ENCODE results near the gene CACNA1F. TPM values are rescaled to one million over a fixed set of nuclear protein-coding genes. Genes with fewer than 3 reads are reported as not detected.

CACNA1F gene
- total and polyA plus RNA-seq, 10 of the 15 experiments (the other 5 are each of a cell fraction or from before 2014, with no cell fraction given), result 0.01 to 0.32 (median 0.05) TPM; not detected in 5

- TF ChIP-seq ZNF592 (IDR thresholded peaks at IDR 0.05), result no peak
- no peak for TF ChIP-seq SMARCA5 (IDR thresholded peaks at IDR 0.05)
Observed at GRCh38 chrX:49161632-49162031, 71.5 kb downstream of the CACNA1F start (continued).

- H3K79me2 ChIP-seq (ENCODE audit: control insufficient read depth, insufficient read depth, low read length), result no peaks in the 10 kb centered on the region
- no peak overlapping the region for H3K4me2 ChIP-seq (ENCODE audit: control insufficient read depth, insufficient read depth)
- ChIA-PET SMC1A (ENCODE audit: uncharacterized antibody, unreplicated experiment) (interaction anchor here (1.0 kb wide), 1 partner anchor 38 kb away, joined by 3 read pairs; the partner anchor contains the start of gene GPKOW), CTCF (interaction anchor here (0.9 to 1.2 kb wide), 3 partner anchors 11 to 32 kb away, joined by 3 to 6 read pairs (median 4); partner anchors contain the start of gene PLP2), POLR2A (interaction anchor here (0.7 kb wide), 1 partner anchor 23 kb away, joined by 3 read pairs; no protein-coding TSS in a partner anchor), RAD21 (ENCODE audit: unreplicated experiment) (no interaction called here)
- DNase-seq (ENCODE audit: low read depth, low spot score), result no peak
- no peak overlapping the region for H3K4me3 ChIP-seq
- no peak overlapping the region for H2AFZ ChIP-seq (ENCODE audit: control insufficient read depth, low read depth, low read length)
- intact Hi-C loops (cut with micrococcal nuclease; ENCODE audit: unreplicated experiment) (loop anchor here (1.0 kb wide), 1 partner anchor 38 kb away; the partner anchor contains the start of gene GPKOW), in situ Hi-C loops (cut with MboI) (no loop called here)
- H3K4me1 ChIP-seq (ENCODE audit: control insufficient read depth, insufficient read depth, low read length), result no peaks in the 10 kb centered on the region; the same call in 1 of the 2 replicates
- no peak overlapping the region for H3K9ac ChIP-seq (ENCODE audit: control insufficient read depth, insufficient read depth, low read length)
- no peak overlapping the region for H3K27ac ChIP-seq (ENCODE audit: control insufficient read depth, insufficient read depth)
- no TSS peak for BruUV-seq (replicated peaks)
- no peaks in the 10 kb centered on the region; the same call in 2 of the 3 replicates for H3K9me3 ChIP-seq (replicated peaks; ENCODE audit: control insufficient read depth, insufficient read depth, low read length)
- WGBS (ENCODE audit: insufficient coverage, insufficient replicate concordance, low lambda C conversion rate, missing lambda C conversion rate), result 89% methylated on average over 2 of the region's 2 CpGs
- no peaks in the 10 kb centered on the region for H3K36me3 ChIP-seq (ENCODE audit: control insufficient read depth in 2 of 2, insufficient read depth in 2 of 2, low read length in 1 of 2)
- ATAC-seq, result no peak
- no peak for FAIRE-seq
- H4K20me1 ChIP-seq (ENCODE audit: control insufficient read depth, insufficient read depth), result no peaks in the 10 kb centered on the region
- H3K27me3 ChIP-seq (replicated peaks in 1 of 2; ENCODE audit: control insufficient read depth in 2 of 2, insufficient read depth in 2 of 2, low read length in 1 of 2), result no peaks in the 10 kb centered on the region
- no peak for TF ChIP-seq ZNF217 (IDR thresholded peaks at IDR 0.05)
- TF ChIP-seq SIN3A (IDR thresholded peaks at IDR 0.05; ENCODE audit: low read depth, low read length), result no peak
- no peak for TF ChIP-seq USF2 (IDR thresholded peaks at IDR 0.05; ENCODE audit: borderline replicate concordance, low read depth, low read length)
- no peak for TF ChIP-seq FOXM1 (IDR thresholded peaks at IDR 0.05; ENCODE audit: low read depth, low read length)
- no peak for TF ChIP-seq EZH2 (IDR thresholded peaks at IDR 0.05; ENCODE audit: borderline replicate concordance, control insufficient read depth, low read depth, low read length)
- TF ChIP-seq SRF (IDR thresholded peaks at IDR 0.05; ENCODE audit: low read depth in 2 of 2, low read length in 2 of 2), result no peak
- TF ChIP-seq RAD51 (IDR thresholded peaks at IDR 0.05), result no peak
- no peak for TF ChIP-seq MXI1 (IDR thresholded peaks at IDR 0.05; ENCODE audit: low read depth, low read length)
- no peak for TF ChIP-seq ZBTB33 (IDR thresholded peaks at IDR 0.05)
- TF ChIP-seq REST (IDR thresholded peaks at IDR 0.05; ENCODE audit: low read depth, low read length), result no peak
Observed at GRCh38 chrX:49160908-49161307, 72.2 kb downstream of the CACNA1F start.

All from GM12878 (cell line).